AML-193 (cell line): ENCODE measurements around the gene DST.

Experiments used
- DNase-seq, 2 experiments: peaks; one replicate each; lab custom pipeline; 2025; lab: John Stamatoyannopoulos, UW

The DST gene

GRCh38 chr6:56642366-56643261, at the start of gene DST:
Gene DST, minus strand, starts transcription at chr6:56642889.
- DNase-seq = no peak

GRCh38 chr6:56691814-56692213, 49.1 kb upstream of the DST start:
- DNase-seq = no peak

- no peak for DNase-seq
Measured at GRCh38 chr6:56691286-56691595, 48.6 kb upstream of the DST start.

- DNase-seq = peak; percentile 20 to 51
Measured at GRCh38 chr6:56690519-56691285, 48.0 kb upstream of the DST start.

- no peak for DNase-seq
Measured at GRCh38 chr6:56689663-56690062, 47.0 kb upstream of the DST start.

- DNase-seq = no peak
Measured at GRCh38 chr6:56689114-56689513, 46.4 kb upstream of the DST start.

GRCh38 chr6:56688521-56688920, 45.8 kb upstream of the DST start:
- no peak for DNase-seq

- no peak for DNase-seq
Measured at GRCh38 chr6:56687551-56687950, 44.9 kb upstream of the DST start.

GRCh38 chr6:56686429-56686828, 43.7 kb upstream of the DST start:
- DNase-seq = no peak

- no peak for DNase-seq
Measured at GRCh38 chr6:56685994-56686393, 43.3 kb upstream of the DST start.

- no peak for DNase-seq
Measured at GRCh38 chr6:56685102-56685733, 42.5 kb upstream of the DST start.

- no peak for DNase-seq
Measured at GRCh38 chr6:56684342-56685101, 41.8 kb upstream of the DST start.

GRCh38 chr6:56683882-56684281, 41.2 kb upstream of the DST start:
- DNase-seq = no peak

GRCh38 chr6:56682635-56683034, 39.9 kb upstream of the DST start:
- DNase-seq = no peak

GRCh38 chr6:56677559-56677958, 34.9 kb upstream of the DST start:
- DNase-seq = no peak

GRCh38 chr6:56671651-56672461, 29.2 kb upstream of the DST start:
- no peak for DNase-seq

- no peak for DNase-seq
Measured at GRCh38 chr6:56671160-56671559, 28.5 kb upstream of the DST start.

GRCh38 chr6:56669041-56669440, 26.4 kb upstream of the DST start:
- DNase-seq = no peak

GRCh38 chr6:56668158-56668557, 25.5 kb upstream of the DST start:
- no peak for DNase-seq

GRCh38 chr6:56667336-56667735, 24.6 kb upstream of the DST start:
- DNase-seq = no peak

GRCh38 chr6:56664029-56664428, 21.3 kb upstream of the DST start:
- no peak for DNase-seq
